Peyer's patch (tissue), 4 donors: Measurements from ENCODE around the gene ANGPTL4.

Source experiments
- POLR2A ChIP-seq, 2 donors: fragments of 450-650 bp; IDR thresholded peaks; one replicate each; pipeline ENCODE4 v1.5.1; 2017; ENCODE audit warnings: antibody characterized with exemption in 2 of 2, mild to moderate bottlenecking in 2 of 2, moderate library complexity in 2 of 2
- TF ChIP-seq, protein P1 (sequence below), 6 experiments: fragments of 450-650 bp in 4 of 6; fragments of 200-600 bp in 2 of 6; sonication (generic) in 1 of 6; IDR thresholded peaks; one replicate each; pipeline ENCODE4 v1.5.1; 2017 to 2019; ENCODE audit warnings: antibody characterized with exemption in 6 of 6, mild to moderate bottlenecking in 3 of 6, moderate library complexity in 1 of 6

DNA sequence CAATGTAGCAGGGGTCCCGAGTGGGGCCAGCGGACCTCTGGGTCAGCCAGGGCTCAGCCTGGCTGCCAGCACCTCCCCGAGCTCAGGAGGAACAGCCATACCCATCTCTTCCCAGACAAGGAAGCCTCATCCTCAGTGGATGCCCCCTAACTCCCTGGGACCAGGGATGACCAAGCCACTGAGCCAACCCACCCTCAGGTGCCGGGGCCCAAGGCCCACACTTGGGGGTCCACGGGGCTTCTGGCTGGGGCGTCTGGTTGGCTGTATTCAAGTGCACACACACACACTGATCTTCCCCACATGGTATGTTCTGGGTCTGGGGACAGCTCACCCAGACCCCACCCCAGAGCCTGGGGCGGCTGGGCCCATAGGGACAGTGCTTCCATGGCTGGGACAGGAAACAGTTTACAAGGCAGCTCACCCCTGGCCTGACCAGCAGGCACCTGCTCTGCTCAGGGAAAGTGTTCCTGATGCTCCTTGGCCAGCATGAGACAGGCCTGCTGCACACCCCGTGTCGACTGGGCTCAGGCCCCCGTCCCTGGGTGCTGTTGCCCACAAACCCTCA is 33.9 kb downstream of the ANGPTL4 start:
- TF ChIP-seq, protein P1, sequence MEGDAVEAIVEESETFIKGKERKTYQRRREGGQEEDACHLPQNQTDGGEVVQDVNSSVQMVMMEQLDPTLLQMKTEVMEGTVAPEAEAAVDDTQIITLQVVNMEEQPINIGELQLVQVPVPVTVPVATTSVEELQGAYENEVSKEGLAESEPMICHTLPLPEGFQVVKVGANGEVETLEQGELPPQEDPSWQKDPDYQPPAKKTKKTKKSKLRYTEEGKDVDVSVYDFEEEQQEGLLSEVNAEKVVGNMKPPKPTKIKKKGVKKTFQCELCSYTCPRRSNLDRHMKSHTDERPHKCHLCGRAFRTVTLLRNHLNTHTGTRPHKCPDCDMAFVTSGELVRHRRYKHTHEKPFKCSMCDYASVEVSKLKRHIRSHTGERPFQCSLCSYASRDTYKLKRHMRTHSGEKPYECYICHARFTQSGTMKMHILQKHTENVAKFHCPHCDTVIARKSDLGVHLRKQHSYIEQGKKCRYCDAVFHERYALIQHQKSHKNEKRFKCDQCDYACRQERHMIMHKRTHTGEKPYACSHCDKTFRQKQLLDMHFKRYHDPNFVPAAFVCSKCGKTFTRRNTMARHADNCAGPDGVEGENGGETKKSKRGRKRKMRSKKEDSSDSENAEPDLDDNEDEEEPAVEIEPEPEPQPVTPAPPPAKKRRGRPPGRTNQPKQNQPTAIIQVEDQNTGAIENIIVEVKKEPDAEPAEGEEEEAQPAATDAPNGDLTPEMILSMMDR (IDR thresholded peaks at IDR 0.05), result no peak
- TF ChIP-seq POLR2A (IDR thresholded peaks at IDR 0.05), result no peak
